Liver (tissue), 3 donors: ENCODE results near the gene MPND.

ENCODE experiments used
- EGR1 ChIP-seq, 2 donors: IDR thresholded peaks; 2 replicates each; pipeline ENCODE4 v1.6.1; 2016 to 2018; ENCODE audit warnings: antibody characterized with exemption in 2 of 2, low read depth in 2 of 2
- FOXA1 ChIP-seq: IDR thresholded peaks from 2 replicates; pipeline ENCODE4 v1.6.1; 2016; ENCODE audit warnings: antibody characterized with exemption
- GABPA ChIP-seq, 2 donors: IDR thresholded peaks in 1 of 2; conservative IDR thresholded peaks in 1 of 2; 2 replicates each; pipeline ENCODE4 v1.6.1; 2016; ENCODE audit warnings: antibody characterized with exemption in 2 of 2, mild to moderate bottlenecking in 1 of 2, moderate library complexity in 1 of 2
- HNF4A ChIP-seq, 2 donors: conservative IDR thresholded peaks; 2 replicates each; pipeline ENCODE4 v1.6.1; 2016; ENCODE audit warnings: antibody characterized with exemption in 2 of 2, mild to moderate bottlenecking in 2 of 2
- JUND ChIP-seq, 2 donors: IDR thresholded peaks; 2 replicates each; pipeline ENCODE4 v1.6.1; 2016; ENCODE audit warnings: antibody characterized with exemption in 2 of 2
- RAD21 ChIP-seq, 2 donors: IDR thresholded peaks; 2 replicates each; pipeline ENCODE4 v1.6.1; 2016; ENCODE audit warnings: antibody characterized with exemption in 2 of 2, mild to moderate bottlenecking in 2 of 2
- SP1 ChIP-seq: IDR thresholded peaks from 2 replicates; pipeline ENCODE4 v1.6.1; 2018; ENCODE audit warnings: antibody characterized with exemption, mild to moderate bottlenecking
- TAF1 ChIP-seq: conservative IDR thresholded peaks from 2 replicates; pipeline ENCODE4 v1.6.1; 2016; ENCODE audit warnings: antibody characterized with exemption, mild to moderate bottlenecking
- YY1 ChIP-seq: IDR thresholded peaks from 2 replicates; pipeline ENCODE4 v1.6.1; 2016; ENCODE audit warnings: antibody characterized with exemption, mild to moderate bottlenecking
- TF ChIP-seq, protein P1 (sequence below): fragments of 150-350 bp; IDR thresholded peaks from 2 replicates; pipeline ENCODE4 v1.5.1; 2017; ENCODE audit warnings: improper control_type of control experiment, low read depth, low read length; ENCODE audit not compliant: missing input control
- TF ChIP-seq, protein P2 (sequence below): IDR thresholded peaks from 2 replicates; pipeline ENCODE4 v1.6.1; 2016; ENCODE audit warnings: antibody characterized with exemption, mild to moderate bottlenecking
- TF ChIP-seq, protein P3 (sequence below): IDR thresholded peaks from 2 replicates; pipeline ENCODE4 v1.6.1; 2016; ENCODE audit warnings: antibody characterized with exemption
- TF ChIP-seq, protein P4 (sequence below): IDR thresholded peaks from 2 replicates; pipeline ENCODE4 v1.6.1; 2016; ENCODE audit warnings: antibody characterized with exemption
- TF ChIP-seq, protein P5 (sequence below): IDR thresholded peaks from 2 replicates; pipeline ENCODE4 v1.6.1; 2016; ENCODE audit warnings: antibody characterized with exemption
- donor health status: healthy.
- donor health status: healthy.

DNA sequence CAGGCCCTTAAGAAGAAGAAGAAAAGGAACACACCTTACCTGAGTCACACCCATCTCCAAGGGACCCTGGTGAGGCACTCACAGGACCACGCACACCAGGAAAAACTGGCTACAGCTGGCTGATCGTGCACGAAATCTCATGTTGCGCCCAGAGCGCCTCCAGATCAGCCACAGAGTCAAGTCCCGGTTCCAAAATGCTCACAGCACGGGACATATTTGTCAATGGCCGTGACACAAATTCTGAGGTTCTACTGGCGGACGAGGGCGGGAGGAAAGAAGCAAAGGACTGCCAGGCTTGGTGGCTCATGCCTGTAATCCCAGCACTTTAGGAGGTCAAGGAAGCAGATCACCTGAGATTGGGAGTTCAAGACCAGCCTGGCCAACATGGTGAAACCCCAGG is 35.5 kb downstream of the MPND start:
- TF ChIP-seq, protein P1, sequence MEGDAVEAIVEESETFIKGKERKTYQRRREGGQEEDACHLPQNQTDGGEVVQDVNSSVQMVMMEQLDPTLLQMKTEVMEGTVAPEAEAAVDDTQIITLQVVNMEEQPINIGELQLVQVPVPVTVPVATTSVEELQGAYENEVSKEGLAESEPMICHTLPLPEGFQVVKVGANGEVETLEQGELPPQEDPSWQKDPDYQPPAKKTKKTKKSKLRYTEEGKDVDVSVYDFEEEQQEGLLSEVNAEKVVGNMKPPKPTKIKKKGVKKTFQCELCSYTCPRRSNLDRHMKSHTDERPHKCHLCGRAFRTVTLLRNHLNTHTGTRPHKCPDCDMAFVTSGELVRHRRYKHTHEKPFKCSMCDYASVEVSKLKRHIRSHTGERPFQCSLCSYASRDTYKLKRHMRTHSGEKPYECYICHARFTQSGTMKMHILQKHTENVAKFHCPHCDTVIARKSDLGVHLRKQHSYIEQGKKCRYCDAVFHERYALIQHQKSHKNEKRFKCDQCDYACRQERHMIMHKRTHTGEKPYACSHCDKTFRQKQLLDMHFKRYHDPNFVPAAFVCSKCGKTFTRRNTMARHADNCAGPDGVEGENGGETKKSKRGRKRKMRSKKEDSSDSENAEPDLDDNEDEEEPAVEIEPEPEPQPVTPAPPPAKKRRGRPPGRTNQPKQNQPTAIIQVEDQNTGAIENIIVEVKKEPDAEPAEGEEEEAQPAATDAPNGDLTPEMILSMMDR = no peak
- TF ChIP-seq, protein P2, sequence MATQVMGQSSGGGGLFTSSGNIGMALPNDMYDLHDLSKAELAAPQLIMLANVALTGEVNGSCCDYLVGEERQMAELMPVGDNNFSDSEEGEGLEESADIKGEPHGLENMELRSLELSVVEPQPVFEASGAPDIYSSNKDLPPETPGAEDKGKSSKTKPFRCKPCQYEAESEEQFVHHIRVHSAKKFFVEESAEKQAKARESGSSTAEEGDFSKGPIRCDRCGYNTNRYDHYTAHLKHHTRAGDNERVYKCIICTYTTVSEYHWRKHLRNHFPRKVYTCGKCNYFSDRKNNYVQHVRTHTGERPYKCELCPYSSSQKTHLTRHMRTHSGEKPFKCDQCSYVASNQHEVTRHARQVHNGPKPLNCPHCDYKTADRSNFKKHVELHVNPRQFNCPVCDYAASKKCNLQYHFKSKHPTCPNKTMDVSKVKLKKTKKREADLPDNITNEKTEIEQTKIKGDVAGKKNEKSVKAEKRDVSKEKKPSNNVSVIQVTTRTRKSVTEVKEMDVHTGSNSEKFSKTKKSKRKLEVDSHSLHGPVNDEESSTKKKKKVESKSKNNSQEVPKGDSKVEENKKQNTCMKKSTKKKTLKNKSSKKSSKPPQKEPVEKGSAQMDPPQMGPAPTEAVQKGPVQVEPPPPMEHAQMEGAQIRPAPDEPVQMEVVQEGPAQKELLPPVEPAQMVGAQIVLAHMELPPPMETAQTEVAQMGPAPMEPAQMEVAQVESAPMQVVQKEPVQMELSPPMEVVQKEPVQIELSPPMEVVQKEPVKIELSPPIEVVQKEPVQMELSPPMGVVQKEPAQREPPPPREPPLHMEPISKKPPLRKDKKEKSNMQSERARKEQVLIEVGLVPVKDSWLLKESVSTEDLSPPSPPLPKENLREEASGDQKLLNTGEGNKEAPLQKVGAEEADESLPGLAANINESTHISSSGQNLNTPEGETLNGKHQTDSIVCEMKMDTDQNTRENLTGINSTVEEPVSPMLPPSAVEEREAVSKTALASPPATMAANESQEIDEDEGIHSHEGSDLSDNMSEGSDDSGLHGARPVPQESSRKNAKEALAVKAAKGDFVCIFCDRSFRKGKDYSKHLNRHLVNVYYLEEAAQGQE = no peak
- TF ChIP-seq, protein P3, sequence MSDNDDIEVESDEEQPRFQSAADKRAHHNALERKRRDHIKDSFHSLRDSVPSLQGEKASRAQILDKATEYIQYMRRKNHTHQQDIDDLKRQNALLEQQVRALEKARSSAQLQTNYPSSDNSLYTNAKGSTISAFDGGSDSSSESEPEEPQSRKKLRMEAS = no peak
- TF ChIP-seq, protein P4, sequence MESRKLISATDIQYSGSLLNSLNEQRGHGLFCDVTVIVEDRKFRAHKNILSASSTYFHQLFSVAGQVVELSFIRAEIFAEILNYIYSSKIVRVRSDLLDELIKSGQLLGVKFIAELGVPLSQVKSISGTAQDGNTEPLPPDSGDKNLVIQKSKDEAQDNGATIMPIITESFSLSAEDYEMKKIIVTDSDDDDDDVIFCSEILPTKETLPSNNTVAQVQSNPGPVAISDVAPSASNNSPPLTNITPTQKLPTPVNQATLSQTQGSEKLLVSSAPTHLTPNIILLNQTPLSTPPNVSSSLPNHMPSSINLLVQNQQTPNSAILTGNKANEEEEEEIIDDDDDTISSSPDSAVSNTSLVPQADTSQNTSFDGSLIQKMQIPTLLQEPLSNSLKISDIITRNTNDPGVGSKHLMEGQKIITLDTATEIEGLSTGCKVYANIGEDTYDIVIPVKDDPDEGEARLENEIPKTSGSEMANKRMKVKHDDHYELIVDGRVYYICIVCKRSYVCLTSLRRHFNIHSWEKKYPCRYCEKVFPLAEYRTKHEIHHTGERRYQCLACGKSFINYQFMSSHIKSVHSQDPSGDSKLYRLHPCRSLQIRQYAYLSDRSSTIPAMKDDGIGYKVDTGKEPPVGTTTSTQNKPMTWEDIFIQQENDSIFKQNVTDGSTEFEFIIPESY = no peak
- TF ChIP-seq SP1 (no peak), YY1 (no peak), FOXA1 (no peak), GABPA (IDR thresholded peaks at IDR 0.05 in 1 of 2, conservative IDR thresholded peaks at IDR 0.05 in 1 of 2) (no peak), TAF1 (no peak), HNF4A (conservative IDR thresholded peaks at IDR 0.05) (no peak), EGR1 (IDR thresholded peaks at IDR 0.05; ENCODE audit: low read depth in 2 of 2) (no peak), JUND (IDR thresholded peaks at IDR 0.05) (no peak), RAD21 (IDR thresholded peaks at IDR 0.05) (no peak)
- TF ChIP-seq, protein P5, sequence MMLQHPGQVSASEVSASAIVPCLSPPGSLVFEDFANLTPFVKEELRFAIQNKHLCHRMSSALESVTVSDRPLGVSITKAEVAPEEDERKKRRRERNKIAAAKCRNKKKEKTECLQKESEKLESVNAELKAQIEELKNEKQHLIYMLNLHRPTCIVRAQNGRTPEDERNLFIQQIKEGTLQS = no peak
